ENCODE data around the gene ZNF101.

The ZNF101 gene

GRCh38 chr19:19668230-19669012 lies at the start of gene ZNF101:
Gene ZNF101, plus strand, starts transcription at chr19:19668839. Its CDS starts 125 bp downstream, at chr19:19668964.
- peak; percentile 47 for DNase-seq (ENCODE audit: low read depth, low spot score)

GRCh38 chr19:19619181-19619848 lies 49.3 kb upstream of the ZNF101 start:
- no peak for DNase-seq (ENCODE audit: low read depth, low spot score)

- no peak for DNase-seq (ENCODE audit: low read depth, low spot score)
These were observed 48.8 kb upstream of the ZNF101 start for GRCh38 chr19:19619849-19620210.

- DNase-seq (ENCODE audit: low read depth, low spot score): no peak
These were observed 45.3 kb upstream of the ZNF101 start for GRCh38 chr19:19623383-19623782.

- DNase-seq (ENCODE audit: low read depth, low spot score): no peak
These were observed 44.5 kb upstream of the ZNF101 start for GRCh38 chr19:19624032-19624570.

GRCh38 chr19:19626516-19627472 lies 41.8 kb upstream of the ZNF101 start:
- DNase-seq (ENCODE audit: low read depth, low spot score): no peak

- DNase-seq (ENCODE audit: low read depth, low spot score): no peak
These were observed 40.8 kb upstream of the ZNF101 start, which contains the start of gene LPAR2 for GRCh38 chr19:19627621-19628500. Gene LPAR2, minus strand, starts transcription at chr19:19628220. Its CDS starts 945 bp downstream, at chr19:19627275.

GRCh38 chr19:19628501-19629134 lies 40.0 kb upstream of the ZNF101 start:
- DNase-seq (ENCODE audit: low read depth, low spot score): no peak

- DNase-seq (ENCODE audit: low read depth, low spot score): no peak
These were observed 38.6 kb upstream of the ZNF101 start for GRCh38 chr19:19630062-19630414.

GRCh38 chr19:19630426-19630825 lies 38.2 kb upstream of the ZNF101 start:
- no peak for DNase-seq (ENCODE audit: low read depth, low spot score)

GRCh38 chr19:19631346-19631745 lies 37.3 kb upstream of the ZNF101 start:
- no peak for DNase-seq (ENCODE audit: low read depth, low spot score)

GRCh38 chr19:19632661-19633060 lies 36.0 kb upstream of the ZNF101 start:
- no peak for DNase-seq (ENCODE audit: low read depth, low spot score)

GRCh38 chr19:19633711-19634515 lies 34.7 kb upstream of the ZNF101 start:
- DNase-seq (ENCODE audit: low read depth, low spot score): no peak

- no peak for DNase-seq (ENCODE audit: low read depth, low spot score)
These were observed 33.9 kb upstream of the ZNF101 start for GRCh38 chr19:19634516-19635312.

- DNase-seq (ENCODE audit: low read depth, low spot score): no peak
These were observed 33.3 kb upstream of the ZNF101 start for GRCh38 chr19:19635313-19635702.

GRCh38 chr19:19636573-19637185 lies 32.0 kb upstream of the ZNF101 start:
- no peak for DNase-seq (ENCODE audit: low read depth, low spot score)

GRCh38 chr19:19637186-19637522 lies 31.5 kb upstream of the ZNF101 start:
- DNase-seq (ENCODE audit: low read depth, low spot score): no peak

- no peak for DNase-seq (ENCODE audit: low read depth, low spot score)
These were observed 31.0 kb upstream of the ZNF101 start for GRCh38 chr19:19637523-19638251.

Data from brain pericyte (primary cell).